NCI-H2171 (cell line): ENCODE data around the gene IFTAP.
A peak's percentile ranks its signal among the peaks of the same experiment; 100 is the strongest.
"Not testable (repeated sequence)": the region's sequence is repeated elsewhere in the genome, so short reads cannot be mapped to it uniquely, and the experiment has no call there.

ENCODE experiments used
- DNase-seq: peaks from one replicate; lab custom pipeline; 2025; lab: John Stamatoyannopoulos, UW

Gene IFTAP

GRCh38 chr11:36638556-36638955 is 44.3 kb downstream of the IFTAP start:
- DNase-seq, result no peak

GRCh38 chr11:36657610-36658267 is 63.4 kb downstream of the IFTAP start:
- no peak for DNase-seq

GRCh38 chr11:36661359-36661758 is 67.1 kb downstream of the IFTAP start:
- DNase-seq, result not testable (repeated sequence)

- peak; percentile 5 for DNase-seq
Measured at GRCh38 chr11:36672815-36673450, 78.6 kb downstream of the IFTAP start.

DNA sequence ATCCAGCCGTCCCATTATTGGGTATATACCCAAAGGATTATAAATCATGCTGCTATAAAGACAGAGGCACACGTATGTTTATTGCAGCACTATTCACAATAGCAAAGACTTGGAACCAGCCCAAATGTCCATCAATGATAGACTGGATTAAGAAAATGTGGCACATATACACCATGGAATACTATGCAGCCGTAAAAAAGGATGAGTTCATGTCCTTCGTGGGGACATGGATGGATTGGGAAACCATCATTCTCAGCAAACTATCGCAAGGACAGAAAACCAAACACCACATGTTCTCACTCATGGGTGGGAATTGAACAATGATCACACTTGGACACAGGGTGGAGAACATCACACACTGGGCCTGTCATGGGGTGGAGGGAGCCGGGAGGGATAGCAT is 85.2 kb downstream of the IFTAP start:
- DNase-seq, result not testable (repeated sequence)

DNA sequence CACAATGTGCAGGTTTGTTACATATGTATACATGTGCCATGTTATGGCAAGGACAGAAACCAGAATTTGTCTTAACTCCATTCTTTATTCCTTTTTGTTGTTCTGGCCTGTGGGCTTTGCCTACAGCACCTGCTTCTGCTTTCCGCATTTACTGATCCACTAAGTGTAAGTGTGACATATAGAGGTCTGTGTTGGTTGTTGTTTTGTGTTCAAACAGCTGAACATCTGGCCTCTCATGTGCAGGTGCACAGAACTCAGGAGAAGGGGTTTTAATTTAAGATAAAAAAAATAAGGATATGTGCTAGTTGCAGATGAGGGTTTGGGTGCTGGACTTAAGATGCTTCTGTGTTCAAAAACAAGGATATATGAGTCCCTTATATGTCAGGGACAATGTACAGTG is 89.5 kb downstream of the IFTAP start:
- DNase-seq, result no peak

DNA sequence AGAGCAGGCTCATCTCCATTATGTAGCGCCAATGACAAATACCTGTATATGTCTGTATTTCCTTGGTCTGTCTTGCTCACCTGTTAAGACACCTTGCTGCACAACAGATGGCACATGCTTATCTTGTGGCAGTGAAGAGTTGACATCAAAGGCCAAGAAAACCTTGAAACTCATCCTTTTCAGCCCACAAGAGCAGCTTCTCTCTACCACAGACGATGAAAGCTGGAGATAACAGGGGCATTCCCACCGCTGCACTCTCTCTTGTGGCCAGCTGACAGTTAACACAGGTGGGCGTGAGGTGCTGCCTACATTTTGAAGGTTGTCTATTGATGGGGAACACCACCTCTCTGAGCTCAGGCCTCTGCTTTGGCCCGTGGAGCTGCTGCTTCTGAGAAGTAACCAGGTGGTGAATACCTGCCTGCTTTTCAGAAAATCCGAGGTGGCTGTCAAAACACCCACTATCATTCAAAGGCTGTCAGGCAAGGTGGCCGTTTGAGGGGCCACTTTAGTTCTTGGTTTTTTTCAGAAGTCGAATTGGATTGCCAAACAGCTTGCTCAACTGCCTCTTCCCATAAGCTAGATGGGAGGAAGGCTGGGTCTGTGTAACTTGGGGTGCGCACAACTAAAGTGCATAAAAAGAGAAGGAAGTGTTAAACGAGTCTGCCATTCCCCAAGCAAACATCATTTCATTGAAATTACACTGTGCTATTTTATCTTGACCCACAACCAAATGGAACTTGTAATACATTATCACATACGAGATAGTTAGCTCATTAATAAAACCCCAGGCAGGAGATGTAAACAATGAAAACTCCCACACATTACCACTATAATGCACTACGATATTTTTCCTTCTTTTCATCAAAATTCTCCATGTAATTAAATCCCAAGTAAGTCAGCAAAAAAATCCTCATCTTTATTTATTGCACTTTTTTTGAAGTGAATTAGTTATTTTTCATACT is 90.8 kb downstream of the IFTAP start:
- DNase-seq, result no peak

GRCh38 chr11:36688132-36688531 is 93.8 kb downstream of the IFTAP start:
- DNase-seq, result no peak

DNA sequence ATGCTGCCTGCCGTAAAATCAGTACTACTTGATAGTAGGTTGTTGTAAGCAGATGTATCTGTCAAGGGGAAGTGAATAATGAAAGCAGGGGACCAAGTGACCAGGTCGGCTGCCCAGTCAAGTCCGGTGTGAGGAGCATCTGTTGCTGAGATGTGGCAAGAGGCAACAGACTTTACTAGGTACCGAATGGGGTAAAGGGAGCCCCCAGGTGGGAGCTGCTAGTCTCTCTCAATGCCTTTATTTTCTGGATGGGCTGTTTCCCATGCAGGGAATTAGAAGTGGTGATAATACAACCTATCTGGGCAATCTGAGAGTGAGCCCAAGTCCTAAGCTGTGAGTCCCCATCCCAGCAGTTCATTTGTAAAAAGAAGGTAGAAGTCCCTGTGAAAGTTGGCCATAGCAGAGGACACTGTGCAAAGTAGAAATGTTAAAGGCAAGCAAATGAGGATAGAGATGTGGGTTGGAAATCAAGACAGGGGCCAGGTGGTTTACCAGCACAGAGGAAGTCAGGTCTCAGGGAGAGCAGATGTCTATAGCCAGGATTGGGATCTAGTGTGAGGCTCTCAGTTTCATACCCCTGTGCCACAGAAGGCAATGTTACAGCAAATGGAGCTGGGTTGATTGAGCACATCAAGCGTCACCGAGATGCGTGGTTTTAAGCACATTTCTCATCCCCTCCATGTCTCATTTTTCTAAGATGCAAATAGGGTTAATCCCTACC is 94.4 kb downstream of the IFTAP start:
- DNase-seq, result no peak

DNA sequence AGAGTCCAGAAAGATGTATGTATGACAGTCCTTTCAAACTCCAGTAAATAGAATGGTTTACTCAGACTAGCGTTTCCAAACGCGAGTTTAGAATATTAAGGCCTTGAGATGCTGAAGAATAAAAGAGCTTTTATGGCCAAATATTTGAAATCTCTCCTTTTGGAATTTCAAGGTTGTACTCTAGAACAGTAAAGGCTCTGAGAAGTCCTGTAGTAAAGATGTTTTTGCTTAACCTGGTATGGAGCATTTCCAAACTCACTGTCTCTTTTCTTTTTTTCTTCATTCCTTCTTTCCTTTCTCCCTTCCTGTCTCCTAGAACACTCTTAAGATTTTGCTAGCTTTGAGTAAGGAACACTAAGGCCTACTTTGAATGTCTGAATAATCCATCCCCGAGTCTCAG is 95.1 kb downstream of the IFTAP start:
- DNase-seq, result no peak

DNA sequence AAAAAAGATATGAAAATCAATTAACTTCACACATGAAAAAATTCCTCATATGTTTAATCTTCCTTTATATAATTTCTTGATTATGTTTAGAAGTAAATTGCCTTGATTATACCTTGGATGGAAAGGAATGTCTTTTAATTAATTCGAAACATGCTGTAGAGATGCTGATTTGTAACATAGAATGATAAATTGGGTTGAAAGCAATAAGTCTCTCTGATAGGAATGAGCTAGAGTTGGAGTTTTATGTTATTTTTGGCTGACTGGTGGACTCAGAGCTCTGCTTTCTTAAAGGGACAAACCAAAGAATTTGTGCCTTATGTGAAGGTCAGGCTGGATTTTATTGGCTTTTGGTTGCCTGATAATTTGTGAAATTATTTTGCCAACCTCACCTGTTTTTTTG is 98.4 kb downstream of the IFTAP start:
- no peak for DNase-seq

GRCh38 chr11:36693139-36693843 is 99.0 kb downstream of the IFTAP start:
- no peak for DNase-seq

DNA sequence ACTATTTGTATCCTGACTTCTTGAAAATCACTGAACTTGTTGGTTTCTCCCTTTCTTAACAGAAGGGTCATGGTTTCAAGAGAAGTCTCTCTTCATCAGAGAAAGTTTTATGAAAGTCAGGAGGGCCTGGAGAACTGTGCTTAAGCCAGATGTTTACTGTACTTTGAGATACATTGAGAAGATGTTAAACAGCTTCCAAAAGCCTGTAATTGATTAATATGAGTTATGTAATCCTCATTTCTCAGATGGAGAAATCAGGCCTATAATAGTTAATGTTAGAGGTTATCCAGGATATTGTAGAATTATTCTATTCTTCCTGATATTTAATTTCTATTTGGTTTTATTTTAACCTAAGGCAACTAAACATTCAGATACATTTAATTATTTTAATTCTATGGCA is 100.8 kb downstream of the IFTAP start:
- DNase-seq, result no peak

GRCh38 chr11:36695571-36695970 is 101.3 kb downstream of the IFTAP start:
- DNase-seq, result no peak

DNA sequence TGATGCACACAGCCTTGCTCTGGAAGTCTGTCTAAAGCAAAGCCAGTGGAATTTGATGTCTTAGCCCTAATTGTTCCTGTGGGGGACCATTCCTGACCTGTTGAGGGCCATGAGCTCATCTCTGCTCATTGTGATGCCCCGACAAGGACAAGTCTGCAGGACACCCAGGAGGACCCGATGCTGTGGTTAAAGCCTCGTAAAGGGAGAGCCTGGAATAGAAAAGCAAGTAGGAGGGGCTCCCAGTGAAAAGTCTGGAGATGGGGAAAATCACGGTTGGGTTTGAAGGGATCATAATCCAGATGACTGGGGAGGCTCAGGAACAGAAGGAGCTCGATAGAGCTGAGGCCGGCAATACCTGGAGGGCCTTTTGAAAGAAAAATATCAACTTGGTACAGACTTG is 102.2 kb downstream of the IFTAP start:
- DNase-seq, result no peak

GRCh38 chr11:36699271-36699670 is 105.0 kb downstream of the IFTAP start:
- no peak for DNase-seq

DNA sequence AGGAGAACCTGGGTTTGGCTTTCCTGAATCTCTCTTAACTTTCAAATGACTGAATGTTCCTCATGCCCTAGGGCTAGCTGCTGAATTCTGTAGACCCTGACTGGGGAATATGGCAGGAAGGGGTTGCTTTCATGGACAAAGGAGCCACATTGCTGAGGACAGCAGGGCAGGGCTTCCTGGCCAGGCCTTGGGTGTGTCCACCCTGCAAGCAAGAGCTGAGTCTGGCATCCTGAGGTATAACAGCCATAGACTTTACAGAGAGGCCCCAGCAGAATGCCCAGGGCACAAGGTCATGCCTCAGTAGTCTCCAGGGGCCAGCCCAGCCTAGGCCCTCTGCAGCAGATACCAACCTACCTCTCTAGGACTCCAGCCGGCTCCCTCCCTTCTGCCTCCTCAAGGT is 105.9 kb downstream of the IFTAP start:
- no peak for DNase-seq

GRCh38 chr11:36702330-36703054 is 108.2 kb downstream of the IFTAP start:
- peak; percentile 9 for DNase-seq

GRCh38 chr11:36703055-36703404 is 108.7 kb downstream of the IFTAP start:
- DNase-seq, result no peak
